Stimulated activated CD8-positive, alpha-beta memory T cell treated with anti-CD3 and anti-CD28 coated beads, Interleukin-15, amount 100 ng/mL, for 1 hour (primary cell): ENCODE data around the gene NTRK1.

Source experiments
- DNase-seq: peaks from one replicate; pipeline ENCODE4 v3.0.0-alpha.2; 2020; ENCODE audit warnings: low read depth

The NTRK1 gene

GRCh38 chr1:156838972-156839371 is 21.7 kb upstream of the NTRK1 start:
- DNase-seq, result no peak

- no peak for DNase-seq
Observed at GRCh38 chr1:156839426-156840109, 21.1 kb upstream of the NTRK1 start.

GRCh38 chr1:156840186-156840897 is 20.3 kb upstream of the NTRK1 start:
- DNase-seq, result no peak

GRCh38 chr1:156840898-156841279 is 19.8 kb upstream of the NTRK1 start:
- no peak for DNase-seq

GRCh38 chr1:156841295-156841855 is 19.3 kb upstream of the NTRK1 start:
- no peak for DNase-seq

GRCh38 chr1:156842618-156843300 is 17.9 kb upstream of the NTRK1 start:
- DNase-seq, result no peak

GRCh38 chr1:156844102-156844501 is 16.6 kb upstream of the NTRK1 start:
- no peak for DNase-seq

GRCh38 chr1:156844638-156845037 is 16.0 kb upstream of the NTRK1 start:
- DNase-seq, result no peak

- no peak for DNase-seq
Observed at GRCh38 chr1:156845055-156845952, 15.4 kb upstream of the NTRK1 start.

- no peak for DNase-seq
Observed at GRCh38 chr1:156845953-156846545, 14.6 kb upstream of the NTRK1 start.

- DNase-seq, result no peak
Observed at GRCh38 chr1:156846643-156847042, 14.0 kb upstream of the NTRK1 start.

- no peak for DNase-seq
Observed at GRCh38 chr1:156847591-156848460, 12.8 kb upstream of the NTRK1 start.

GRCh38 chr1:156848461-156849150 is 12.1 kb upstream of the NTRK1 start:
- peak; percentile 53 for DNase-seq

GRCh38 chr1:156849151-156849496 is 11.5 kb upstream of the NTRK1 start:
- no peak for DNase-seq

GRCh38 chr1:156851779-156852417 is 8.8 kb upstream of the NTRK1 start:
- DNase-seq, result no peak

GRCh38 chr1:156852418-156852874 is 8.2 kb upstream of the NTRK1 start:
- no peak for DNase-seq

- DNase-seq, result no peak
Observed at GRCh38 chr1:156853761-156854160, 6.9 kb upstream of the NTRK1 start.

- no peak for DNase-seq
Observed at GRCh38 chr1:156854634-156855033, 6.0 kb upstream of the NTRK1 start.

- DNase-seq, result no peak
Observed at GRCh38 chr1:156856282-156856785, 4.3 kb upstream of the NTRK1 start.
